ENCODE data around the gene EFCAB9. TPM values are rescaled to one million over a fixed set of nuclear protein-coding genes. Genes with fewer than 3 reads are reported as not detected.
"Not testable (repeated sequence)": the region's sequence is repeated elsewhere in the genome, so short reads cannot be mapped to it uniquely, and the experiment has no call there.

EFCAB9 gene
- total RNA-seq, 4 donors from 2014 or later: not detected

DNA sequence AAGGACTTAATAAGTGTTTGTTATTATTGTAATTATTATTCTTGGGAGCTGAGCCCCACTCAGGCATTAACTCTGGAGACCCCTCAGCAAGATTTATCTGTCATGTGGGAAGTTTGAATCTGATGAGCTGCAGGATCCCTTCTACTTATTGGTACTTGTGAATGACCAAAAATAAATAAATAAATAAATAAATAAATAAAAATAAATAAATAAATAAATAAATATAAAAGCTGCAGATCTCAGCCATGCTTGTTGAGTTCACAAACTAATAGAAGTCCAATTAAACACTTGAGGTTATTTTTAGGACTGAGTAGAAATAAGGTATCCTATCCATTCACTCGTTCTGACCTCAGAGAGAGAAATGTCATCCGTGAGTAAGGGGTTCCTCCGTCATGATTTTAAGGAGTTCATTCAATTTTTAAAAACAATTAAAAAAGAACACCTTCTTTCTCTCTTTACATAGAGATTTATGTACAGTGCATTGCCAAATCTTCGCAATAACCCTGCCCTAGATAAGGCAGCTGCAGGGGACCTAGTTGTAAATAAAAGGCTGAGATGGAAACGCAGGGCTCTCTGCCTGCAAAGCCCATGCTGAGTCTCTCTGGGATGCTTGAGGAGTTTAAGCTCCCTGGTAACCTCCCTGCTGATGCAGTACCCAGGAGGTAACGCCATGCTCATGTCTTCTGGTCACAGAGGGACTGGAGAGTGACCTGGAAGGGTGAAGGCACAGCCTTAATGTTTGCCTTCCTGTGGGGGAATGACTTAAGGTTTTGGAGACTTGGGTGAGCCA lies 1.2 kb downstream of the EFCAB9 start:
- no peak overlapping the region for H3K27ac ChIP-seq
- no peaks in the 10 kb centered on the region for H3K9me3 ChIP-seq
- intact Hi-C loops (cut with DNase I): no loop called here
- DNase-seq: no peak
- 63 to 80% methylated on average over 6 of the region's 6 CpGs for WGBS, 2 donors
- TF ChIP-seq, protein P1, sequence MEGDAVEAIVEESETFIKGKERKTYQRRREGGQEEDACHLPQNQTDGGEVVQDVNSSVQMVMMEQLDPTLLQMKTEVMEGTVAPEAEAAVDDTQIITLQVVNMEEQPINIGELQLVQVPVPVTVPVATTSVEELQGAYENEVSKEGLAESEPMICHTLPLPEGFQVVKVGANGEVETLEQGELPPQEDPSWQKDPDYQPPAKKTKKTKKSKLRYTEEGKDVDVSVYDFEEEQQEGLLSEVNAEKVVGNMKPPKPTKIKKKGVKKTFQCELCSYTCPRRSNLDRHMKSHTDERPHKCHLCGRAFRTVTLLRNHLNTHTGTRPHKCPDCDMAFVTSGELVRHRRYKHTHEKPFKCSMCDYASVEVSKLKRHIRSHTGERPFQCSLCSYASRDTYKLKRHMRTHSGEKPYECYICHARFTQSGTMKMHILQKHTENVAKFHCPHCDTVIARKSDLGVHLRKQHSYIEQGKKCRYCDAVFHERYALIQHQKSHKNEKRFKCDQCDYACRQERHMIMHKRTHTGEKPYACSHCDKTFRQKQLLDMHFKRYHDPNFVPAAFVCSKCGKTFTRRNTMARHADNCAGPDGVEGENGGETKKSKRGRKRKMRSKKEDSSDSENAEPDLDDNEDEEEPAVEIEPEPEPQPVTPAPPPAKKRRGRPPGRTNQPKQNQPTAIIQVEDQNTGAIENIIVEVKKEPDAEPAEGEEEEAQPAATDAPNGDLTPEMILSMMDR (IDR thresholded peaks at IDR 0.05): no peak
- no peak for TF ChIP-seq POLR2A (IDR thresholded peaks at IDR 0.05)
- no peaks in the 10 kb centered on the region for H3K4me1 ChIP-seq
- H3K36me3 ChIP-seq: no peaks in the 10 kb centered on the region
- no peak overlapping the region for H3K4me3 ChIP-seq
- H3K27me3 ChIP-seq: peaks cover 0 to 9% (median 0%) of the 10 kb centered on the region in 4 donors

DNA sequence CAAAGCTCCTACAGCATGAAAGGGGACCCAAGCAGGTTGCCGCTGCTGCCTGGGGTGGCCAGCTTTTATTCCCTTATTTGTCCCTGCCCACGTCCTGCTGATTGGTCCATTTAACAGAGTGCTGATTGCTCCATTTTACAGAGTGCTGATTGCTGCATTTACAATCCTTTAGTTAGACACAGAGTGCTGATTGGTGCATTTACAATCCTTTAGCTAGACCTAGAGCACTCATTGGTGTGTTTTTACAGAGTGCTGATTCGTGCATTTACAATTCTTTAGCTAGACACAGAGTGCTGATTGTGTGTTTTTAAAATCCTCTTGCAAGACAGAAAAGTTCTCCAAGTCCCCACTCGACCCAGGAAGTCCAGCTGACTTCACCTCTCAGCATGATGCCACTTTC lies 3.8 kb downstream of the EFCAB9 start:
- H3K4me3 ChIP-seq; H3K27me3 ChIP-seq; H3K4me1 ChIP-seq; H3K36me3 ChIP-seq; intact Hi-C loops (cut with DNase I); H3K27ac ChIP-seq; DNase-seq; H3K9me3 ChIP-seq: not testable (repeated sequence)
- WGBS, 2 donors: 78 to 81% methylated on average over 4 of the region's 4 CpGs

DNA sequence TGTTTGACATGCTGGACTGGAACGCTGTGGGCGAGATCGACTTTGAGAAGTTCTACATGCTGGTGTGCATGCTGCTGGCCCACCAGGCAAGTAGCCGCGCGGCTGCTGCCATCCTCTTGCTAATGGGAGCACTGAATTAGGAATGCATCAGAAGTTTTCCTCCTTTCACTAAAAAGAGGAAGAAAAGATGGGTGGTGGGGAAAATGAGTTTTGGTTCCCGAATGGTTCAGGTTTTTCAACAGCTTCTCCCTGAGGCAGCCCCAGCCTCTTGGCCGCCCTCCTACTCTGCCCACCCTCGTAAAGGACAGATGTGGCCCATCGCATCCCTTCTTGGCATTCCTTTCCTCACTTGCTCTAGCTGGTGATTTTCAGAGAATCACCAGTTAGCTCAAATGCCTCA lies 5.5 kb downstream of the EFCAB9 start:
- no peak for DNase-seq
- whole genome bisulfite sequencing, 2 donors: 75 to 89% methylated on average over 10 of the region's 10 CpGs

DNA sequence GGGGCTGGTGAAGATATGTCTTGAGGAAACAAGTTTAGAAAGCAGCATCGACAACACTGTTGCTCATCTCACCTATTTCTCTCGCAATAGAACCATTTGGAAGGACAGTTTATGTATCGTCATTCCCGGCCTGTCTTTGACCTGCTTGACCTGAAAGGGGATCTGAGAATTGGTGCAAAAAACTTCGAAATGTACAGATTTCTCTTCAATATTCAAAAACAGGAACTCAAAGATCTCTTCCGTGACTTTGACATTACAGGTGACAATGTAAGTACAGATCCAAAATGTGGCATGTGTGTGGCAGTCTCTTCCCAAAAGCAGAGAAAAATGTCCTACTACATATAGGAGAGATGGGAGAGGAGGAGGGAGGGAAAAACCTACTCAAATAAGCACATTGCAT lies 6.5 kb downstream of the EFCAB9 start:
- H3K9me3 ChIP-seq: no peaks in the 10 kb centered on the region

More for the DNA sequence above, 5.5 kb downstream of the EFCAB9 start:
- Histone ChIP-seq H3K4me3 (no peak overlapping the region), H3K36me3 (no peaks in the 10 kb centered on the region), H3K27ac (no peak overlapping the region), H3K9me3 (no peaks in the 10 kb centered on the region), H3K4me1 (no peaks in the 10 kb centered on the region), H3K27me3 (no peaks in the 10 kb centered on the region)
- intact Hi-C loops (cut with DNase I): no loop called here
- TF ChIP-seq, protein P1 (IDR thresholded peaks at IDR 0.05): no peak
- TF ChIP-seq POLR2A (IDR thresholded peaks at IDR 0.05): no peak

DNA sequence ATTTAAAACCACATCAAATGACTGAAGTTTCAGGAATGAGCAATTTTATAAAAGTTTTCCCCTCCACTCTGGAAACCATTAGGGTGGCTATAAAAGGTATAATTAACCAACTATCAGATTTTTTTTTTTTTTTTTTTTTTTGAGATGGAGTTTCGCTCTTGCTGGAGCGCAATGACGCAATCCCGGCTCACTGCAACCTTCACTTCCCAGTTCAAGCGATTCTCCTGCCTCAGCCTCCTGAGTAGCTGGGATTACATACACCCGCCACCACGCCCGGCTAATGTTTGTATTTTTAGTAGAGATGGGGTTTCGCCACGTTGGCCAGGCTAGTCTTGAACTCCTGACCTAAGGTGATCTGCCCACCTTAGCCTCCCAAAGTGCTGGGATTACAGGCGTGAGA lies 12.0 kb downstream of the EFCAB9 start:
- H3K27ac ChIP-seq; H3K9me3 ChIP-seq; intact Hi-C loops (cut with DNase I); H3K4me1 ChIP-seq; H3K27me3 ChIP-seq; DNase-seq; H3K4me3 ChIP-seq: not testable (repeated sequence)
- peaks cover 0 to 21% (median 0%) of the 10 kb centered on the region in 3 donors for H3K36me3 ChIP-seq
- 83 to 91% methylated on average over 6 to 10 of the region's 11 CpGs for WGBS, 2 donors

More for the DNA sequence above, 6.5 kb downstream of the EFCAB9 start:
- Histone ChIP-seq H3K4me3 (no peak overlapping the region), H3K27ac (no peak overlapping the region), H3K36me3 (no peaks in the 10 kb centered on the region), H3K27me3 (no peaks in the 10 kb centered on the region), H3K4me1 (no peaks in the 10 kb centered on the region)
- WGBS, 2 donors: 77 to 82% methylated on average over 6 of the region's 6 CpGs
- TF ChIP-seq, protein P1 (IDR thresholded peaks at IDR 0.05): no peak
- no peak for TF ChIP-seq POLR2A (IDR thresholded peaks at IDR 0.05)
- intact Hi-C loops (cut with DNase I): no loop called here
- DNase-seq: no peak

DNA sequence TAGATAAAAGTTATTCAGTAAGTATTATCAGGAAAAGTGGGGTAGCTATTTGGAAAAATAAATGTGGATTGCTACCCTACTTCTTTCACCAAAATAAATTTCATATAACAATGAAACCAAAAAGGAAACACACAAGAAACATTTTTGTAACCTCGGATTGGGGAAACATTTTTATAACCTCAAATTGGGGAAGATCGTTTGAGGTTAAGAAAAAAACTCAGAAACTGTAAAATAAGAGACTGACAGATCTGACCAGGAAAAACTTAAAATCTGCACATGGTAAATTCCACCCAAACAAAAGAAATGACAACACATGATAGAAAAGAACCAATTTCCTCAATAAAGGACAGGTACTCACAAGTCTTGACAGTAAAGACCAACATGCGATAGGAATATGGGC lies 13.5 kb downstream of the EFCAB9 start:
- no peaks in the 10 kb centered on the region for H3K9me3 ChIP-seq
- intact Hi-C loops (cut with DNase I): no loop called here
- H3K4me1 ChIP-seq: no peaks in the 10 kb centered on the region
- no peaks in the 10 kb centered on the region for H3K27me3 ChIP-seq
- no peak for DNase-seq
- no peak overlapping the region for H3K27ac ChIP-seq
- peaks cover 0 to 36% (median 0%) of the 10 kb centered on the region in 3 donors for H3K36me3 ChIP-seq
- no peak overlapping the region for H3K4me3 ChIP-seq
- TF ChIP-seq, protein P1 (IDR thresholded peaks at IDR 0.05): no peak
- no peak for TF ChIP-seq POLR2A (IDR thresholded peaks at IDR 0.05)
- WGBS, 2 donors: 38 to 65% methylated on average over 3 of the region's 3 CpGs
